ENCODE measurements around the gene RAB12.
"Not testable (repeated sequence)": the region's sequence is repeated elsewhere in the genome, so short reads cannot be mapped to it uniquely, and the experiment has no call there.

RAB12 gene

GRCh38 chr18:8608795-8609658 is at the start of gene RAB12:
Gene RAB12, plus strand, starts transcription at chr18:8609437. Its CDS starts 3 bp downstream, at chr18:8609440.
- DNase-seq (ENCODE audit: low read depth in 3 of 3, low spot score in 1 of 3) = peak; percentile 60 to 85 (median 75)

- DNase-seq (ENCODE audit: low read depth in 3 of 3, low spot score in 1 of 3) = no peak
These were observed 49.5 kb upstream of the RAB12 start for GRCh38 chr18:8559612-8560186.

DNA sequence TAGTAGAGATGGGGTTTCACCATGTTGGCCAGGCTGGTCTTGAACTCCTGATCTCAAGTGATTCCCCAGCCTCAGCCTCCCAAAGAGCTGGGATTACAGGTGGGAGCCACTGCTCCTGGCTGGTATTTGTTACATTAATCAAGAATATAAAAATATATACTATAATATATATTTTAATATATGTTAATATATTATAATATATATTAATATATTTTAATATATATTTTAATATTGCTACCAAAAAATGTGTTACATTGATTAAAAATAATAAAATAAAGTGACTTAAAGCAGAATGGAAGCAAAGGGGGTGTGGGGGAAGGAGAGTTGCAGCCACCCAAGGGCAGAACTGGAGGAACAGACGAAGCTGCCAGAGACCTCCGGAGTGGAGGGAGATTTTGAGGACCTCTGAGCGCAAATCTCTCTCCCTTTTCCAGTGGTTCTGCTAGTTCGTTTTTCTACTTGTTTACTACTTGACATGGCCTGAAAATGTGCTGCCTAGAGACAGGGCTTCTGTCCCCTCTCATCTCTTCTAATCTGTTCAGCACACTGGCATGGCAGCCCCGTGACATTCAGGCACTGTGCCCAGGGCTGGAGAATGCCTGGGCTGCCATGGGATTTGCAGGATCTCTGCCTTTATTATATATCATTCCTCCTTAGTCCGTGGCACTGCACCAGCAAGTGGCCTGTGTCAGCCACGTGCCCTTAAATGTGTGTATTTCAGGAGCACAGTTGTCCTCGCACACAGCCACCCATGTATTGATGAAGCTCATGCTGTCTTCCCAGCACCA is 47.9 kb upstream of the RAB12 start:
- no peak for DNase-seq (ENCODE audit: low read depth in 3 of 3, low spot score in 1 of 3)

GRCh38 chr18:8562070-8562469 is 47.2 kb upstream of the RAB12 start:
- DNase-seq (ENCODE audit: low read depth in 3 of 3, low spot score in 1 of 3) = no peak

- DNase-seq (ENCODE audit: low read depth in 3 of 3, low spot score in 1 of 3) = no peak
These were observed 46.3 kb upstream of the RAB12 start for GRCh38 chr18:8562919-8563318.

- DNase-seq (ENCODE audit: low read depth in 3 of 3, low spot score in 1 of 3) = no peak
These were observed 37.8 kb upstream of the RAB12 start for GRCh38 chr18:8571399-8571798.

- DNase-seq (ENCODE audit: low read depth in 3 of 3, low spot score in 1 of 3) = not testable (repeated sequence)
These were observed 35.5 kb upstream of the RAB12 start for GRCh38 chr18:8573766-8574165.

DNA sequence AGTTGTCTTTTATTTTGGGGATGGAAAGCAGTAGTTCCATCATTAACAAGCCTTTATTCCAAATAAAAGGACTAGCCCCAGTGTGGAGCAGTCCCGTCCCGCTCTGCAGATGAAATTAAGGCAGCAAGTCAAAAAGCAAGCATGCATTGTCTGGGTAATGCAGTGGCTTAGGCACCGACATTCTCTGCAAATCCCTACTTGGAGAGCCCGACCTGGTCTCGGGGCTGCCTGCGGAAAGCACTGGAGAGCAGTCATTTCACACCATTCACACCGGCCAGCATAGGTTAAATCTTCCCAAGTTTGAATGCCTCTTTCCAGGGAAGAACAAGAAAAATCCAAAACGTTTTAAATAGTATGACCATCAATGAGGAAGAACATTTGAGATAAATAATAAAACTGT is 24.4 kb upstream of the RAB12 start:
- DNase-seq (ENCODE audit: low read depth in 3 of 3, low spot score in 1 of 3) = no peak

DNA sequence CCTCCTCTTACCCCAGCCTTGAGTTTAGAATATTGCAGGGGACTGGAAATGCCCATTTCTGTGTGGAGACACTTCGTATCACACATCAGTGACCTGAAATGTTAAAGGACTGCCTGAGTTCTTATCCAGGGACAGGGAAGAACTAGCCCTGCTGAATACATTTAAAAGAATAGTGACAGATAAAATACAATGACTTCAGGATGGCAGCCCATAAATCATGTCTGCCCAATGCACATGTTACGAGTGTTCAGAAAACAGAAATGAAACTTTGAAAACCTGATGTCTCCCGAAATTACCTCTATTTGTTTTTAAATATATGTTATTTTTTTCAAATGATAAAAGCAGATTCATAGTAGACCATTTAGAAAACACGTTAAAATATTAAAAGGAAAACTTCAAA is 22.3 kb upstream of the RAB12 start:
- DNase-seq (ENCODE audit: low read depth in 3 of 3, low spot score in 1 of 3) = no peak

DNA sequence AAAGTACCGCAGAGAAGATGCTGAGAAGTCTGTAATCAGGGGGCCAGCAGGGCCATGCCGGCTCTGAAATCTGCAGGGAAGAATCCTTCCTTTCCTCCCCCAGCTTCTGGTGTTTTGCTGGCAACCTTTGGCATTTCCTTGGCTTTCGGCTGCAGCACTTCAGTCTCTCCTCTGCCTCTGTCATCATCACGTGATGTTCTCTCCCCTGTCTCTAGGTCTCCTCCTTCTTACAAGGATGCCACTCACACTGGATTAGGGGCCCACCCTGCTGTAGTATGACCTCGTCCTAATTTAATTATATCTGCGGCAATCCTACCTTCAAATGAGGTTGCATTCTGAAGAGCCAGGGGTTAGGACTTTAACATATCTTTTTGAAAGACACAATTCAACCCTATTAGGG is 13.8 kb upstream of the RAB12 start:
- DNase-seq (ENCODE audit: low read depth in 3 of 3, low spot score in 1 of 3) = no peak

DNA sequence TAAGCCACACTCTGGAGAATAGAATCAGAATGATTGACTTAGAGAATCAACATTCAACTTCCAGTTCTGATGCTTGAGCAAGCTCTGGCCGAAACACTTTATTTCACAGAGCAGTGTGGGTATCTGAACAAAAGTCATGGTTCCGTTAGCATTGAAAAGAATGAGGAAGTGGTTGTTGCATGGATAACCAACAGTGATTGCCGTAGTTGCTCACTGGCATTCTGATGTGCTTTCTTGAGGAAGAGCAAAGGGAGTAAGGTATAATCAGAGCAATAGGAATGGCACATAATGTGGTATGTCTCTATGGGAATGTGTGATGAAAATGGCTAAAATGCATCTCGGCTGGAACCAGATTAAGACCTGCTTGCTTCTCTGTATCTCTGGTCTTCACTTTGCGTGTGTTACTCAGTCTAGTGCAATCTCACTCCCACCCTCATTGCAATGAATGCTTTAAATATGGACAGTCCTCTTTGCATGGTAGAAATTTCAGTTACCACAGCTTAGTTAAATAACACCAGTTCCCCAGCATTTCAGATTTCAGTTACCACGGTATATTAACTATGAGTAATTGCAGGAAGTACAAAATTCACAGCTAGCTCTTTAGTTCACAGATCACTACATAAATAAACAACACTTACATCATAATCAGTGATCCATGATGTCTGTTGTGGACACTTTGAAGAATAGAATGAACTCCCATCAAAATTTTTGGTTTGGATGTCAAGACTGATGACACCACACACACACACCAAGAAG is 7.8 kb upstream of the RAB12 start:
- DNase-seq (ENCODE audit: low read depth in 3 of 3, low spot score in 1 of 3) = no peak

DNA sequence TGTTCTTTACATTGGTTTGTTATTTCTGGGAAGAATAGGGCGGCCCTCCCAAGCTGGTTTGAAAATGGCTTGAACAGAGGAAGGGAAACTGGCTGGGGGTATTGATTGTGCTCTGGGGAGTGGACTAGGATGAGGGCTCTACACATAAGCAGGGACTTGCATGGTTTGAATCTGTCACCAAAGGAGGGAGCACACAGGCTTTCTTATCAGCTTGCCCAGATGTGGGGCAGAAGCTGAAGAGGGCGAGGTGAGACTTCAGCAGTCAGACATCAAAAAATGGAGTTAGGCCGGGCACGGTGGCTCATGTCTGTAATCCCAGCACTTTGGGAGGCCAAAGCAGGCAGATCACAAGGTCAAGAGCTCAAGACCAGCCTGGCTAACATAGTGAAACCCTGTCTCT is 7.2 kb upstream of the RAB12 start:
- DNase-seq (ENCODE audit: low read depth in 3 of 3, low spot score in 1 of 3) = no peak

- DNase-seq (ENCODE audit: low read depth in 3 of 3, low spot score in 1 of 3) = no peak
These were observed 6.7 kb upstream of the RAB12 start for GRCh38 chr18:8602557-8602956.

DNA sequence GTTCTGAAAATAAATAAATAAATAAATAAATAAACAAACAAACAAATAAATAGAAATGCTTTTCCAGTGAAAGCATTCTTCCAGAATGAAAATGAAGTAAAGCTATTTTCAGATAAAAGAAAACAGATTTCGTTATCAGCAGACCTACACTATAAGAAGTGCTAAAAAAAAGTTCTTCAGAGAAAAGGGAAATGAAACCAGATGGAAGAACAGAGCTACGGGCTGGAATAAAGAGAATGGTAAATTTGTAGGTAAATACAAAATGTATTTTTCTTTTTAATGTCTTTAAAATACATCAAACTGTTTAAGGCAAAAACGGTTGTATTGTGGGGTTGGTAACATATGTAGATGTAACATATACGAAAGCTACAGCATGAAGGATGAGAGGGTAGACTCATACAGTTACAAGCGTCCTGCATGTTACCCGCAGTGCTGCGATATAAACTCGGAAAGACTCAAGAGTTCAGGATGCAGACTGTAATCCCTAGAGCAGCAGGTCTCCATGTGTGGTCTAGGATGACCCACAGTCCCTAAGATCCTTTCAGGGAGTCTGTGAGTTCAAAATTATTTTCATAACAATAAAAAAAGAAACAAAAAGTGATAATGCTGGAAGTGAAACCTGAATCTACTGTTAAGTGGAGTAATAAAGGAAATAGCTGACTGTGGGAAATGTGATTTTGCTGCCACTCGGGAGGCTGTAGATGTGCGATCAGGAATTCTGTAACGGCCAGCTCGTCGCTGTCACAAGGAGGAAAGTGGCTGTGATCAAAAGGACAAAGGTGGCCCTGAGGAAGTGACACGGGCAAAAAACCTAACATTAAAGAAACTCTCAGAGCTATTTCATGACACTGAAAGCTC is 5.3 kb upstream of the RAB12 start:
- DNase-seq (ENCODE audit: low read depth in 3 of 3, low spot score in 1 of 3) = no peak

DNA sequence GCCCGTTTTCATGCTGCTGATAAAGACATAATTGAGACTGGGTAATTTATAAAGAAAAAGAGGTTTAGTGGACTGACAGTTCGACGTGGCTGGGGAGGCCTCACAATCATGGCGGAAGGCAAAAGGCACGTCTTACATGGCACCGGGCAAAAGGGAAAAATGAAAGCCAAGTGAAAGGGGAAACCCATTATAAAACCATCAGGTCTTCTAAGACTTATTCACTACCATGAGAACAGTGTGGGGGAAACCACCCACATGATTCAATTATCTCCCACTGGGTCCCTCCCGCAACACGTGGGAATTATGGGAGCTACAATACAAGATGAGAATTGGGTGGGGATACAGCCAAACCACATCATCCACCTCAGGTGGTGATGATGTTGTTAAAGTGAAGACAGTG is 3.3 kb upstream of the RAB12 start:
- no peak for DNase-seq (ENCODE audit: low read depth in 3 of 3, low spot score in 1 of 3)

DNA sequence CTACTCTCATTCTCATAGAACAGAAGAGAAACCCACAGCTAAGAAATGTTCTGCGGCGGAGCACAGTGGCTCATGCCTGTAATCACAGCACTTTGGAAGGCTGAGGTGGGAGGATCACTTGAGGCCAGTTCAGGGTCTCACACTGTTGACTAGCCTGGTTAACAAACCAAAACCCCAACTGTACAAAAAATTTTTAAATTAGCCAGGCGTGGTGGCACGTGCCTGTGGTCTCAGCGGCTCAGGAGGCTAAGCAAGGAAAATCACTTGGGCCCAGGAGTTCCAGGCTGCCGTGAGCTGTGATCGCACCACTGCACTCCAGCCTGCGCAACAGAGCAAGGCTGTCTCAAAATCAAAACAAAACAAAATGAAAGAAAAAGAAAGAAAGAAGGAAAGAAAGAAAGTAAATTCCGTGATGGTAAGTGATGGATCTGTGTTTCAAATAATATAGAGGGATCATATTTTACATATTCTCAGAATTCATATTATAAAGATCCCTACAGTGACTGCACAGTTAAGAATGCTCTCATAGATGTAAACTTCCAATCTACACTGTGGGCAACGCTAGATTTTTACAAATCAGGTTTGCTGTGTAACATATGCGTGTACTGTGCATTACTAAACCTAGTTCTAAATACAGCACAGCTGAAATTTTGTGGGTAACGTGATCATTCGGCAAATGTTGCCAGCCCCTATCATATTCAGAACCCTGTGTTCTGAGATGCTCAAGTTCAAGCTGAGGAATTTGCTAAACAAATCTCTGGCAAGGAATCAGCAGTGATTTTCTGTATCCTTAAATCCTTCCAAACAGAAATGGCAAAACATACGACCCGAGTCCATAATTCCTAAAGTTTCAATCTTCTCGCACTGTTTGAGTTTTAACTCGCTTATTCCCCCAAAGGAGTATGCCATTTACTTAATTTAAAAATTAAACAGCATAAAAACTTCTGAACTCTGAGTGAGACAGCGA is 1.2 kb upstream of the RAB12 start:
- DNase-seq (ENCODE audit: low read depth in 3 of 3, low spot score in 1 of 3) = no peak

DNA sequence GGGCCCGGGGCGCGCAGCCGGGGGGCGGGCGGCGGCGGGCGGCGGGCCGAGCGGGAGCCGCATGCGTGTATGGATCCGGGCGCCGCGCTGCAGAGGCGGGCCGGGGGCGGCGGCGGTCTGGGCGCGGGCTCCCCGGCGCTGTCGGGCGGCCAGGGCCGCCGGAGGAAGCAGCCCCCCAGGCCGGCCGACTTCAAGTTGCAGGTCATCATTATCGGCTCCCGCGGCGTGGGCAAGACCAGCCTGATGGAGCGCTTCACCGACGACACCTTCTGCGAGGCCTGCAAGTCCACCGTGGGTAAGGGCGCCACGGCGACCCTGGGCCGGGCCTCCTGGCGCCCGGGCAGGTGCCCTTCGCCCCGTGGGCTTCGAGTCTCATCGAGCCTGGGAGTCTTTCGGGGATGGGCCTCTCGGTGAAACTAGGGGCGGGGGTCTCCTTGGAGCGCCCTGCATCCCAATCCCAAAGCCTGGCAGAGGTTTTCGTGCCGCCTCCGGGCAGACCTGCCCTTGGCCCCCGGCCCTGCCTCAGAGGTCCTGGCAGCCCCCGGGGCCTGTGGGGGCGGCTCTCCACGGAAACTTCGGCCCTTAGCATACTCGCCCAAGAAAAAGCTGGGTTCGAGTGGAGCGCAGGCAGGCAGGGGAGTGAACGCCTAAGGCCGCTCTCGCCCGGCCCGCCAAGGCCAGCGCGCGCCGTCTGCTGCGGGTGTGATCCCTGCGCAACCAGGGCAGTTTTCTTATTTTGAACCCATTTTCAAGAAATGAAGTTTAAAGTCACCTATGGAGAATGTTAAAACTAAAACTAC is 622 bp downstream of the RAB12 start:
- no peak for DNase-seq (ENCODE audit: low read depth in 3 of 3, low spot score in 1 of 3)

- DNase-seq (ENCODE audit: low read depth in 3 of 3, low spot score in 1 of 3) = no peak
These were observed 1.2 kb downstream of the RAB12 start for GRCh38 chr18:8610459-8610851.

Measured in stimulated activated CD4-positive, alpha-beta T cell treated with anti-CD3 and anti-CD28 coated beads, TNF-alpha, amount 100 ng/mL, for 1 hour (primary cell).